ENCODE results near the gene ZNF335.

GRCh38 chr20:45974896-45975565 is 3.0 kb upstream of the ZNF335 start:
- TF ChIP-seq CTCF (IDR thresholded peaks at IDR 0.05) (no peak), POLR2A (IDR thresholded peaks at IDR 0.05) (no peak)
